Smooth muscle cell of the brain vasculature (primary cell): ENCODE measurements around the gene ZNF813.
"Not testable (repeated sequence)": the region's sequence is repeated elsewhere in the genome, so short reads cannot be mapped to it uniquely, and the experiment has no call there.

Experiments used
- DNase-seq: peaks from one replicate; pipeline ENCODE4 v3.0.0-alpha.2; 2012; ENCODE audit warnings: low read depth, low spot score

ZNF813 gene

DNA sequence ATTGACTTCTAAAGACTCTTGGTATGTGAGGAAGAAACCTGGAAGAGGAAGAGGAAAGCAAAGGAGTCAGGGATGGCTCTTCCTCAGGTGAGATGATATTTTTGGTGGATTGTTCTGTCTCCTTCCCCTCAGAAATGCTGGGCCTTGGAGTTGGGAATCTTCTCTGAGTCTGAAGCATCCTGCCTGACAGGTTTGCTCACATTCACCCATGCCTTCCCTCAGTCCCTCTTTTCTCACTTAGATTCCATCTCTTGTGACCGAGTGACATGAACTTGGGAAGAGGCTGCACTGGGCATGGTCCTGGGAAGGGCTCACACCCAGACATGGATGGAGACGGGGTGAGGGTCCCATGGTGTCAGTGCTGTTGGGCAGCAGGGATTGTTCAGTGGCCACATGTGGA lies 16.2 kb downstream of the ZNF813 start:
- not testable (repeated sequence) for DNase-seq

DNA sequence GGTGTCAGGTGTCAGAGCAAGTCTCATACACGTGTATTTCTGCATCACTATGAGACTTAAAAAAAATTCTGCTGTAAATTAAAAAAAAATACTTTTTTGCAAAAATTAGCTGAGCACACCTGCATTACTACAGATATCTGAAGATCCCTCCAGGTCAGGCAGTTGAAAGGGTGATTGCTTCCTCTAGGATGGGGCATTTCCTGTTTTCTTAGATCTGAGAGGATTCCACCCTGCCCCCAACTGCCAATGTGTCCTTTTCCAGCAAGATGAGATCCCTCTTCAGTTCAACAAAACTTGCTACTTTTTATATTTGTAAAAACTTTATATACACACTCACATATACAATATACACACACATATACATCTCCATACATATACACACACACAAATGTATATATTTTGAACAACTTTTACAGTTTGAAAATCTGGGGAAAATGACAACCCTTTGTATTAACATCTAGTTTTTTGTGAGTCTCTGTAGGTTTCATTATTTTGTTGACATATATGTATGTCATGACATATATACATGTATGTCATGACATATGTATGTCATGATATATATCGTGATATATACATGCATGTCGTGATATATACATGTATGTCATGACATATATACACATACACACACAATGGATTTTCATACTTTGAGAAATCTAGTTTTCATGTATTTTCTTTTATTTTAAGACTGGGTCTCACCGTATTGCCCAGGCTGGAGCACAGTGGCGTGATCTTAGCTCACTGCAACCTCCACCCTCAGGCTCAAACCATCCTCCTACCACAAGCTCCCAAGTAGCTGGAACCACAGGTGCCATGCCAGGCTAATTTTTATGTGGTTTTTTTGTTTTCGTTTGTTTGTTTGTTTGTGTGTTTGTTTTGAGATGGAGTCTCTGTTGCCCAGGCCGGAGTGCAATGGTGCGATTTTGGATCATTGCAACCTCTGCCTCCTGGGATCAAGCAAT lies 17.8 kb downstream of the ZNF813 start:
- no peak for DNase-seq

DNA sequence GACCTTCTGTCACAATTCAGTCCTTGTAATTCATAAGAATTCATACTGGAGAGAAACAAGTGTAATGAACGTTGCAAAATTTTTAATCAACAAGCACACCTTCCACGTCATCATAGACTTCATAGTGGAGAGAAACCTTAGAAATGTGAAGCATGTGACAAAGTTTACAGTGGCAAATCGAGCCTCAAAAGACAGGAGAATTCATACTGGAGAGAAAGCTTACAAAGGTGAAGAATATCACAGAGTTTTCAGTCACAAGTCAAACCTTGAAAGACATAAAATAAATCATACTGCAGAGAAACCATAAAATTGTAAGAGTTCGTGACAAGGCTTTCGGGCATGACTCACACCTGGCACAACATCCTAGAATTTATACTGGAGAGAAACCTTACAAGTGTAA lies 24.6 kb downstream of the ZNF813 start:
- DNase-seq, result no peak

DNA sequence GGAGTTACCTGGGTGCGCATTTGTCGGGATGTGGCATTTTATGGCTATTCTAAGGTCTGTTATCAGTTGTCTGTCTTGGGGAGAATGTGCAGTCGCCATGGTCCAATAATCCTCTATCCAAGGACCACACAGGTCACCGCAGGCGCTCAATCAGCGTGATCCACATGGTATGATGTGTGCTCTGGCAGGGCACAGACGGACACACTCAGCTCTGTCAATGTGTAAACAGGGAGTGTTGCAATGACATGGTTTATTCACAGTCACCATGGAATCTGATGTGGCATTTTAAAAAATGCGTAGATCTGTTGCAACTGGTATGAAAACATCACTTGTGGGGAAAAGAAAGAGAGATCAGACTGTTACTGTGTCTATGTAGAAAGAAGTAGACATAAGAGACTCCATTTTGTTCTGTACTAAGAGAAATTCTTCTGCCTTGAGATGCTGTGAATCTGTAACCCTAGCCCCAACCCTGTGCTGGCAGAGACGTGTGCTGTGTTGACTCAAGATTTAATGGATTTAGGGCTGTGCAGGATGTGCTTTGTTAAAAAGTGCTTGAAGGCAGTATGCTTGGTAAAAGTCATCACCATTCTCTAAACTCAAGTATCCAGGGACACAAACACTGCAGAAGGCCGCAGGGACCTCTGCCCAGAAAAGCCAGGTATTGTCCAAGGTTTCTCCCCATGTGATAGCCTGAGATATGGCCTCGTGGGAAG lies 29.9 kb downstream of the ZNF813 start:
- not testable (repeated sequence) for DNase-seq

DNA sequence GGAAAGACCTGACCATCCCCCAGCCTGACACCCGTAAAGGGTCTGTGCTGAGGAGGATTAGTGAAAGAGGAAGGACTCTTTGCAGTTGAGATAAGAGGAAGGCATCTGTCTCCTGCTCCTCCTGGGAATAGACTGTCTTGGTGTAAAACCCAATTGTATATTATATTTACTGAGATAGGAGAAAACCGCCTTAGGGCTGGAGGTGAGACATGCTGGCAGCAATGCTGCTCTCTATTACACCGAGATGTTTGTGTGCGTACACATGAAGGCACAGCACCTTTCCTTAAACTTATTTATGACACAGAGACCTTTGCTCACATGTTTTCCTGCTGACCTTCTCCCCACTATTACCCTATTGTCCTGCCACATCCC lies 30.5 kb downstream of the ZNF813 start:
- not testable (repeated sequence) for DNase-seq

DNA sequence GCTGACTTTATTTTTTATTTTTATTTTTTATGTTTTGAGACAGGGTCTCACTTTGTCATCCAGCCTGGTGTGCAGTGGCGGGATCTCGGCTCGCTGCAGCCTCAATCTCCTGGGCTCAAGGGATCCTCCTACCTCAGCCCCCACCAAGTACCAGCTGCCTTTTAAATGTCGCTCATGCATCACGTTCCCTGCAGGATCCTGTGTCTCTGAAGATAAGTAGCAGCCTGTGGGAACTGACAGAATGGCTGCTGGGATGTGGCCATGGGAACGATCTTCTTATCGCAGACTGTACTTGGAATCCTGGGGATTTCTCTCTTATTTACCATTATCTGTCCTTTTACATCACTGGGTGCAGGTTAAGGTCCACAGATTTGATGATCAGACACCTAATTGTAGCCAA lies 35.6 kb downstream of the ZNF813 start:
- DNase-seq, result not testable (repeated sequence)

DNA sequence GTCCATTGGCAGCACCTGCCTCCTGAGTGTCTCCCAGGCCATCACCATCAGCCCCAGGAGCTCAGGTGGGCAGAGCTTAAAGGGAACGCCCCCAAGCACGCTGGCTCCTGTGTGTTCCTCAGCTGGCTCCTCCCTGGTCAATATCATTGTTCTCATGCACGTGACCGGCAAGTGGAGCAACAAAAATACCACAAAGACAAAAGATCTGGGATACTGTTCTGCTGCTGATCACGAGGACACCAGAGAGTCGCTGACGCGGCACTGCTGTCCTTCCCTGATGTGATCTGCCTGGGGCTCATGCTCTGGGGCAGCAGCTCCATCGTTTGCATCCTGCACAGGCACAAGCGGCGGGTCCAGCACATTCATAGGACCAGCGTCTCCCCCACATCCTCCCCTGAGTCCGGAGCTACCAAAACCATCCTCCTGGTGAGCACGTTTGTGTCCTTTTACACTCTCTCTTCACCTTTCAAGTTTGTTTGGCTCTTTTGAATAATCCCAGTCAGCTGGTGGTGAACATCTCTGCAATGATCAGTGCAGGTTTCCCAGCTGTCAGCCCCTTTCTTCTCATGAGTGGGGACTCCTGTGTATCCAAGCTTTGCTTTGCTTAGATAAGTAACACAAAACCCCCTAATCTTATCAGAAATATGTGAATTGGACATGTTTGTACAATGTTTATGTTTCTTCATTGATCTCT lies 36.3 kb downstream of the ZNF813 start:
- DNase-seq, result not testable (repeated sequence)

DNA sequence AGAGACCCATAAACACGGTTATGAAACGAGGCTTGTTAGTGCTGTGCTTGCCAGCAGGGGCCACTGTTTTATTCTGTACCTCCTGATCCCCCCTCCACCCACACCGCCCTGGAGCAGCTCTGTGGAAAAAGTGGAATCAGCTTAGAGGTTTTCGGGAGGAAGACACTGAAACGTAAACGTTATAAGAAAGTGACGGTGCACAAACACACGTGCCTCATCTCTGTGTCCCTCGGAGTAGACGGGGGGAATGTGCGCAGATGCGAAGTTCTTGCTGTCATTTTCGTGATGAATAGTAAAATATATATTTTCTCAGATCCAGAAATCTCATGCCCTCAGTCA lies 36.8 kb downstream of the ZNF813 start:
- not testable (repeated sequence) for DNase-seq

DNA sequence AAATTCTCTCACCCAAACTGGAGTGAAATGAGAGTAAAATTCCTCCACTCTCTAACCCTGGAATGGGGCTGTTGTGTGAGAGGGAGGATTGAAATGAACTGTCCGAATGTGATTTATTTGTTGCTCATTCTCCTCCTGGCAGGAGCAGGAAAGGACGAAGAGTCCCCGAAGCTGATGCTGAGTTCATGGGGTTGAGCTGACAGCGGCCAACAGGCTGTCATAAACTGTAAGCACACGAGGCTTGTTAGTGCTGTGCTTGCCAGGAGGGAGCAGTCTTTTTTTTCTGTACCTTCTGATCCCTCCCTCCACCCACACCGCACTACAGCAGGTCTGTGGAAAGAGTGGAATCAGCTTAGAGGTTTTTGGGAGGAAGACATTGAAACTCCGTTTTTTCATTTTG lies 37.4 kb downstream of the ZNF813 start:
- DNase-seq, result no peak

DNA sequence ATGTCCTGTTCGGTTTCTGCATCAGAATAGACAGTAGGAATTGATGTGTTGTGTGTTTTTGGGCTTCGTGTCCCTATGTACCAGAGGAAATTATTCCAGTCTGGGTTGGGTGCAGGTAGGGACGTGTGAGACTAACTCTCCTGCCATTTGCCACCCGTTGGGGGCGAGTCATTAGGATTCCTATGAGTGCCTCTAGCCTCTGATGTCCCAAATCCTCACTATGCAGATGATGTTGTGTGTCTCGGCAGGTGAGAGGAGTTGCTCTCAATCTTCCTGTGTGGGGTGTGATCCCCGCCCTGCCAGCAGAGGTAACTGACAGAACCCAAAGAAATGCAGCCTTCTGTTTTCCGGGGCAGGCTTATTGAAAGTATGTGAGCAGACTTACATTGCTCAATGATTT lies 39.2 kb downstream of the ZNF813 start:
- no peak for DNase-seq

DNA sequence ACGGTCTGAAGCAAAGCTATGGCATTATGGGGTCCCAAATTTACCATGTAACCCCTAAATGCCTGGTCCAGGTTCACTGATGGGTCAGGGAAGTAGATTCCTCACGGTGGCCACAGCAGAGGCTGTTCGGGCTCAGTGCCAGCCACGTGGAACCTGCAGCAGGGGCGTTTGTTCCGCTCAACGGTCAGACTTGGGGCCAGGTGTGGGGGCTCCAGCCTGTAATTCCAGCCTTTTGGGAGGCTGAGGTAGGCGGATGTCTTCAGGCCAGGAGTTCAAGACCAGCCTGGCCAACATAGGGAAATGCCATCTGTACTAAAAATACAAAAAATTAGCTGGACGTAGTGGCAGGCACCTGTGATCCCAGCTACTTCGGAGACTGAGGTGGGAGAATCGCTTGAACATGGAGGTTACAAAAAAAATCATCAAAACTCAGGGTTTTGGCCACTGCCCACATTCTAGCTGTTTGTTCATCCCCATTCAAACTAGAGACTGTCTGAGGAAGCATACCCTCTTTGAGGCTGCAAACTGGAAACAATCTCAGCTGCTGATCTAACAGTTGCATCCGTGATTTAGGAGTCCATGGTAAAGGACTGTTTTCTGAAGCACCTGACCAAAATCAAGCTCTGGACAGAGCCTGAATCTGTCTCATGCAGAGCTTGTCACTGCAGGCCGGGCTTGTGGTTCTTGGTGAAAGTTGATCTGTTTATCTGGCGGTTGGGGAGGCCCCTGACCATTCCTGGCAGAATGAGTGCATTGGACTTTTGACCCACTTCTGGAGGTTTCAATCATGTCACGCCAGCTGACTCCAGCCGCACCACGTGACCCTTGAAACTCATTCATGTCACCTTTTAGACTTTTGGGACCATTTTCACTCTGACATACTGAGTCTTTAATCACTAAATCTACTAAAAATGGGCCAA lies 40.2 kb downstream of the ZNF813 start:
- DNase-seq, result no peak

DNA sequence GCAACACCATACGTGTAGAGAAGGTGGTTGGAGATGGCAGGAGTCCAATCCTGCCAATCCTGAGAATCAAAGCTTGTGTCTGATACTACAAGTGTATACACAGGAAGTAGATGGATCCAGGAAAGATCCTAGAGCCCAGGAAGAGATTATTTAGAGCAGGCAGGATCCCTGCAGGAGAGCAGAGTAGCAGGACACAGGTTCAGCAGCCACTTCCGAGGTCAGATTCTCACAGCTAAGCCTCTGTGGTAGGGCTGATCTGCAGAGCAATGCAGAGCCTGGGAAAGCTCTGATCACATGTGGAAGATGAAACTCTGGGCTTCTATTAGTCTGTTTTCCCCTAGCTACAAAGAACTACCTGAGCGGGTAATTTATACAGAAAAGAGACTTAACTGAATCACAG lies 41.9 kb downstream of the ZNF813 start:
- no peak for DNase-seq

DNA sequence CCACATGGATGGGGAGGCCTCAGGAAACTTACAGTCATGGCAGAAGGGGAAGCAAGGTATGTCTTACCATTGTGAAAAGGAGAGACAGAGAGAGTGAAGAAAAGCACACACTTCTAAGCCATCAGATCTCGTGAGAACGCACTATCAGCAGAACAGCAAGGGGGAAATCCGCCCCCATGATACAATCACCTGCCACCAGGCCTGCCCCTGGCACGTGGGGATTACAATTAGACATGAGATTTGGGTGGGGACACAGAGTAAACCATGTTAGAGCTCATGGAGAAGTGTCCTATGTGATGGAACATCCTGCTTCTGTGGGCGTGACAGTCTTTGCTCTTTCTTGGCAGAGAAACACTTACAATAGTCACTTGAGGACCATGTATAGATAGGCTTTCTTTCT lies 42.3 kb downstream of the ZNF813 start:
- DNase-seq, result no peak

DNA sequence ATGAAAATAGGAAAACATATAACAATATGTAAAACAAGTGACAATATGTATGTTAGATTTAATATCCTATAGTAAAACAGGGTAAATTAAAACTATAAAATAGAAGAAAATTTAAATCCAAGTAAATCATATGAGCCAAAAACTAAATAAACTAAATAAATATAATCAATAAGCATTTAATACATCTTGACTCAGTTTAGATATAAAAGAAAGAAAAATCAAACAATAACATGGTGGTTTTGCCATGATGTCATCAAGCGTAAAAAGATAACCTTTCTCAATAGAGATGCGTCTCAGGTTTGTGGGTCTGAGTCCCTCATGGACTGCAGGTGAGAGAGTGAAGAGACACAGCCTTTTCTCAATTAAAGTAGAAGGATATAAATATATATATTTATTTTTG lies 43.8 kb downstream of the ZNF813 start:
- no peak for DNase-seq

DNA sequence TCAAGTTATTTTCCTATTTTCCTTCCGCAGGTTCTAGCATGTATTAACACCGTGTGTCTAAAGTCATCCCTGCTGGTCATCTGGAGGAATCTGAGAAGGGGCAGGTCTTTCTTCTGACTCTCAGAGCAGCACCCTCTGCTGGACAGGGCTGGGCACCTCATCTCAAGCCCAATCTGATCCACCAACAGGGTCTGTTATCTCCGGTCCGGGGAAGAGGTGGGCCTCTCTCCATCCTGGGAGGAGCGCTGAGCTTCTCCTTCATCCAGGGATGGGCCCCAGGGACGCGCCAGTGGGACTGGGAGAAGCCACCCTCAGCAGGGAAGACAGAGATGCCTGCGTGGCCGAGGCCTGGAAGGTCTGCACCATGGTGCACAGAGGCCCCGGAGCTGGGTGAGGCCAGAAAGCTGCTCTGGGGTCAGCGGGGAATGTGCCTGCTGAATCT lies 44.4 kb downstream of the ZNF813 start:
- DNase-seq, result no peak

DNA sequence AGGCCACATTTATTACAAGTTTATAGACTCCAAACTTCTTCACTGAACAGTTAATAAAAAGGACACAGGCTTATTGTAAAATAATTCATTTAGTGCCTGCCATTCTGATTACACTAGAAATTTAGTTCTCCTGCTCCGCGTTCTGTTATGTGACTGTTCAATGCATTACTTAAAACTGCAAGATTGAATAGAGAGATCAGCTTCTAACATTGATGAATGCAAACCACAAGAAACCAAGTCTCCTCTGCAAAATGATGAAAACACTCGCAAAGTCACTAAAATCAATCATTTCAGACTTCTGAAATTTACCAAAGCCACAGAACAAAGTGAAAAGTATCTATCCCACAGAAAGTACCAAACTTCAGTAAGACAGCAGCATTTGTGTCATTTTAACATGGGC lies 47.5 kb downstream of the ZNF813 start:
- DNase-seq, result not testable (repeated sequence)

DNA sequence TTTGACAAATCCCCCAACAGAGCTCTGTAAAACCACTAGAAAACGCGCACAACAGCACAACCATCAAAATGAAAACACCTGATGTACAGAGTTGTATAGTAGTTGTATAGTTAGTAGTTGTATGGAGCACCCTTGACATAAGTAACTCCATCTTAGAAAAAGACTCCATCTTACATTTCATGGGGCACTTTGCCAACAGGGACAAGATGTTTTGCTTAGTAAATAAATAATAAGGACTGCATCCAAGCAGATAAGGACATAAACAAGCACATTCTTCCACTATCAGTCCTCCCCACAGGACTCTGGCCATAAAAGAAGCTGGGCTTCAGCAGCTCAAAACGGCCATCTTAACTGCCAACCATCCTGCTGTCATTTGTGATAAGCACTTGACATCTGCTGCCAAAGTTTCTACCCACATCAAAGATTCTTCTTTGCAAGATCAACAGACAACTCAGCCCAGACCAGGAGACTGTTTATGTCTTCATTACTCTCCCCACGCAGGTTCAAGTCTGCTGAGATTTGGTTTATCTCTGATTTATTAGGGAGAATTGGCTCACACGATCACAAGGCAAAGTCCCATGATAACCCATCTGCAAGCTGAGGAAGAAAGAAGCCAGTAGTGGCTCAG lies 49.7 kb downstream of the ZNF813 start:
- DNase-seq, result no peak

DNA sequence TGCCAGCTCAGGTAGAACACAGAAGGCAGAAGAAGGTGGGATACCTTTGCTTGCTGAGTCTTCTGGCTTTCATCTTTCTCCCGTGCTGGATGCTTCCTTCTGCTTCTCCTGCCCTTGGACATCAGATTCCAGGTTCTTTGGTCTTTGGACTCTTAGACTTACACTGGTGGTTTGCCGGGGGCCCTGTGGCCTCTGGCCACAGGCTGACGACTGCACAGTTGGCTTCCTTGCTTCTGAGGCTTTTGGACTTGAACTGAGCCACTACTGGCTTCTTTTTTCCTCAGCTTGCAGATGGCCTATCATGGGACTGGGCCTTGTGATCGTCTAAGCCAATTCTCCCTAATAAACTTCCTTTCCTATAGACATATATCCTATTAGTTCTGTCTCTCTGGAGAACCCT lies 50.6 kb downstream of the ZNF813 start:
- no peak for DNase-seq

DNA sequence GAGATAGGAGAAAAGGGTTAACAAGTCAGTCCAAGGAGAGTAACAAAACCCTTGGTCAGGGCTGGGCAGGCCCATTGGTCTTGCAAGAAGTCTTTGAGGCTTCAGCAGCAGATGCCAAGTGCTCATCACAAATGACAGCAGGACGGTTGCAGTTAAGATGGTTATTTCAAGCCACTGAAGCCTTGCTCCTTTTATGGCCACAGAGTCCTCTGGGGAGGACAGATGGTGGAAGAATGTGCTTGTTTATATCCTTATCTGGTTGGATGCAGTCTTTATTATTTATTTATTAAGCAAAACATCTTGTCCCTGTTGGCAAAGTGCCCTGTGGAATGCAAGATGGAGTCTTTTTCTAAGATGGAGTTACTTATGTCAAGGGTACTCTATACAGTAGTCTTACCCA lies 51.2 kb downstream of the ZNF813 start:
- no peak for DNase-seq

DNA sequence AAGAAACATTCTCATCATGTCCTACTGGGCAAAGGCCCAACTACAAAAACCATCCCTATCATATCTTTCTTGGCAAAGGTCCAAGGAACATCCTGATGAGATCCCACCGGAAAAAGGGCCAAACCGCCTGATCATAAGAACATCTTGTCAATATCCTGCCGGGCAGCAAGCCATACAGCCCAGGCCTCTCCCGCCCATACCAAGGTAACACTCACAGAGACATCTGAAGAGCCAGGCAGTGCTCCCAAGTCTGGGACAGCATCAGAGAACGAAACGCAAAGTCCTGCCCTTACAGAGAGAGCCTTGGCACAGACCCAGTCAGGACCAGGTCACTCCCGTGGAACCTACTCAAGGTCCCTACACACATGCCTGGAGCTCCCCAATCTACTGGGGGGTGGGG lies 51.9 kb downstream of the ZNF813 start:
- no peak for DNase-seq

DNA sequence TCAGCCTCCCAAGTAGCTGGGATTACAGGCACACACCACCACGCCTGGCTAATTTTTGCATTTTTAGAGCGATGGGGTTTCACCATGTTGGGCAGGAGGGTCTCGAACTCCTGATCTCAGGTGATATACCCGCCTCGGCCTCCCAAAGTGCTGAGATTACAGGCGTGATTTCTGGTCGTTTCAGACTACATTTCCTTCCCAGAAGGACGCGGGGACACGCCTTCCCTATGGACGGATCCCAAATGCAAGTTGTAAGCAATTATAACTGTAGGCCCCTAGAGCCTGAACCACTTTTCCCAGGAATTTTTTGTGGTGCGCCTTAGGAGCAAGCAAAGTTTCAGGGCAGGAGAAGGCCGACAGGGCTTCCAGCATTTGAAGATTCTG lies 52.6 kb downstream of the ZNF813 start:
- DNase-seq, result no peak
